WTC11 (cell line): ENCODE data around the gene MYBPH. TPM values are rescaled to one million over a fixed set of nuclear protein-coding genes. Genes with fewer than 3 reads are reported as not detected.

Experiments
- ATAC-seq: fragments of 200-7000 bp; cut with Tn5 transposase; 2 replicates; pipeline ENCODE4 v1.10.0; 2021; ENCODE audit warnings: mild to moderate bottlenecking, moderate library complexity
- CTCF ChIA-PET: fragments of 300-600 bp; sonication (Branson Sonifier 250); formaldehyde crosslinking; loops from one replicate; lab custom pipeline; 2021; ENCODE audit warnings: antibody characterized with exemption; lab: Charles Lee
- POLR2A ChIA-PET: fragments of 350-600 bp; sonication (Branson Sonifier 250); formaldehyde crosslinking; loops from one replicate; lab custom pipeline; 2021; ENCODE audit warnings: antibody characterized with exemption; lab: Charles Lee
- DNase-seq: peaks from one replicate; pipeline ENCODE4 v3.0.0; 2021; ENCODE audit warnings: low spot score
- H3K27ac Mint-ChIP-seq: 2 replicates; pipeline ENCODE4 v1.8.0; 2021; ENCODE audit warnings: mixed read lengths
- H3K27me3 Mint-ChIP-seq: 2 replicates; pipeline ENCODE4 v1.8.0; 2021; ENCODE audit warnings: low read depth, mild to moderate bottlenecking, moderate library complexity, mixed read lengths
- H3K36me3 Mint-ChIP-seq: 2 replicates; pipeline ENCODE4 v1.8.0; 2021; ENCODE audit warnings: mixed read lengths
- H3K4me1 Mint-ChIP-seq: 2 replicates; pipeline ENCODE4 v1.8.0; 2022; ENCODE audit warnings: mixed read lengths
- H3K4me3 Mint-ChIP-seq: 2 replicates; pipeline ENCODE4 v1.8.0; 2021; ENCODE audit warnings: mild to moderate bottlenecking, moderate library complexity, mixed read lengths
- H3K9me3 Mint-ChIP-seq: 2 replicates; pipeline ENCODE4 v1.8.0; 2021; ENCODE audit warnings: mixed read lengths
- AR ChIP-seq: fragments of 250-450 bp; sonication (Bioruptor Pico); IDR thresholded peaks from 2 replicates; pipeline ENCODE4 v1.9.0; 2021; ENCODE audit warnings: mild to moderate bottlenecking
- ARID4B ChIP-seq: sonication (generic); formaldehyde crosslinking; IDR thresholded peaks from 2 replicates; pipeline ENCODE4 v1.8.0; 2023; ENCODE audit warnings: missing genetic modification reagents, mild to moderate bottlenecking, borderline replicate concordance
- ELF4 ChIP-seq: sonication (generic); formaldehyde crosslinking; IDR thresholded peaks from 2 replicates; pipeline ENCODE4 v1.8.1; 2022; ENCODE audit warnings: low read depth, mild to moderate bottlenecking, moderate library complexity, missing genetic modification reagents
- ERG ChIP-seq: fragments of 250-450 bp; sonication (Bioruptor Pico); IDR thresholded peaks from 2 replicates; pipeline ENCODE4 v1.8.0; 2021; ENCODE audit warnings: mild to moderate bottlenecking
- GRHL2 ChIP-seq: fragments of 250-450 bp; sonication (Bioruptor Pico); IDR thresholded peaks from 2 replicates; pipeline ENCODE4 v1.8.0; 2022; ENCODE audit warnings: mild to moderate bottlenecking, moderate library complexity; ENCODE audit not compliant: insufficient replicate concordance, severe bottlenecking
- GTF2I ChIP-seq: fragments of 250-450 bp; sonication (Bioruptor Pico); conservative IDR thresholded peaks from 2 replicates; pipeline ENCODE4 v1.4.0; 2021; ENCODE audit warnings: mild to moderate bottlenecking
- HMGXB4 ChIP-seq: sonication (generic); formaldehyde crosslinking; IDR thresholded peaks from 2 replicates; pipeline ENCODE4 v1.8.1; 2023; ENCODE audit warnings: mild to moderate bottlenecking, moderate library complexity, missing genetic modification reagents
- SMAD3 ChIP-seq: sonication (generic); formaldehyde crosslinking; IDR thresholded peaks from 2 replicates; pipeline ENCODE4 v1.8.0; 2022; ENCODE audit warnings: missing genetic modification reagents, mild to moderate bottlenecking, borderline replicate concordance
- TP53 ChIP-seq: sonication (generic); formaldehyde crosslinking; IDR thresholded peaks from 2 replicates; pipeline ENCODE4 v1.8.1; 2023; ENCODE audit warnings: mild to moderate bottlenecking, missing genetic modification reagents
- USF2 ChIP-seq: sonication (generic); formaldehyde crosslinking; IDR thresholded peaks from 2 replicates; pipeline ENCODE4 v1.8.1; 2023; ENCODE audit warnings: mild to moderate bottlenecking, missing genetic modification reagents, moderate library complexity
- ZBTB21 ChIP-seq: sonication (generic); formaldehyde crosslinking; IDR thresholded peaks from 2 replicates; pipeline ENCODE4 v1.8.1; 2023; ENCODE audit warnings: mild to moderate bottlenecking, missing genetic modification reagents, borderline replicate concordance
- total RNA-seq: library from RNA; stranded (reverse); gene quantifications from 3 replicates; pipeline ENCODE4 v1.2.3, GENCODE V29; 2021

MYBPH gene
- total RNA-seq, 1 experiment from 2014 or later: not detected

- H3K4me1 Mint-ChIP-seq: peaks cover 20% of the 10 kb centered on the region
- H3K27ac Mint-ChIP-seq: no peak overlapping the region
- DNase-seq (no peak), ATAC-seq (no peak)
- no peaks in the 10 kb centered on the region for H3K27me3 Mint-ChIP-seq
- H3K4me3 Mint-ChIP-seq: no peak overlapping the region
- no peaks in the 10 kb centered on the region for H3K9me3 Mint-ChIP-seq
- CTCF ChIA-PET: interaction anchor here (1.4 to 7.1 kb wide), 17 partner anchors 11 to 134 kb away, joined by 4 to 110 read pairs (median 16); partner anchors contain the start of genes ADORA1, CHI3L1 and MYOG
- H3K36me3 Mint-ChIP-seq: no peaks in the 10 kb centered on the region
- TF ChIP-seq SMAD3 (CRISPR knock-in tag) (no peak), ELF4 (CRISPR knock-in tag) (no peak), AR (CRISPR knock-in tag) (no peak), TP53 (CRISPR knock-in tag) (no peak), HMGXB4 (CRISPR knock-in tag) (no peak), ERG (CRISPR knock-in tag) (no peak), GRHL2 (CRISPR knock-in tag) (no peak)
- POLR2A ChIA-PET: interaction anchor here (1.9 kb wide), 1 partner anchor 46 kb away, joined by 6 read pairs; the partner anchor contains the start of gene ADORA1
Measured at GRCh38 chr1:203173566-203173965, 2.1 kb downstream of the MYBPH start.

- no peak overlapping the region for H3K27ac Mint-ChIP-seq
- H3K36me3 Mint-ChIP-seq: no peaks in the 10 kb centered on the region
- ChIA-PET POLR2A (interaction anchor here (1.9 kb wide), 1 partner anchor 46 kb away, joined by 6 read pairs; the partner anchor contains the start of gene ADORA1), CTCF (interaction anchor here (1.1 to 7.1 kb wide), 26 partner anchors 11 to 133 kb away, joined by 3 to 110 read pairs (median 10); partner anchors contain the start of genes ADORA1, CHI3L1 and MYOG)
- peaks cover 15% of the 10 kb centered on the region for H3K4me1 Mint-ChIP-seq
- no peaks in the 10 kb centered on the region for H3K9me3 Mint-ChIP-seq
- DNase-seq (no peak), ATAC-seq (no peak)
- no peak overlapping the region for H3K4me3 Mint-ChIP-seq
- TF ChIP-seq GTF2I (CRISPR knock-in tag) (no peak), AR (CRISPR knock-in tag) (no peak), USF2 (CRISPR knock-in tag) (no peak), ARID4B (no peak), ZBTB21 (CRISPR knock-in tag) (no peak)
- H3K27me3 Mint-ChIP-seq: no peaks in the 10 kb centered on the region
Measured at GRCh38 chr1:203173011-203173555, 2.5 kb downstream of the MYBPH start.
